ENCODE data around the gene GALNT14. TPM values are rescaled to one million over a fixed set of nuclear protein-coding genes. Genes with fewer than 3 reads are reported as not detected.

The GALNT14 gene
- total and polyA plus RNA-seq, 9 of the 15 experiments (the other 6 are each of a cell fraction or from before 2014, with no cell fraction given), result 0.11 TPM; not detected in 8

DNA sequence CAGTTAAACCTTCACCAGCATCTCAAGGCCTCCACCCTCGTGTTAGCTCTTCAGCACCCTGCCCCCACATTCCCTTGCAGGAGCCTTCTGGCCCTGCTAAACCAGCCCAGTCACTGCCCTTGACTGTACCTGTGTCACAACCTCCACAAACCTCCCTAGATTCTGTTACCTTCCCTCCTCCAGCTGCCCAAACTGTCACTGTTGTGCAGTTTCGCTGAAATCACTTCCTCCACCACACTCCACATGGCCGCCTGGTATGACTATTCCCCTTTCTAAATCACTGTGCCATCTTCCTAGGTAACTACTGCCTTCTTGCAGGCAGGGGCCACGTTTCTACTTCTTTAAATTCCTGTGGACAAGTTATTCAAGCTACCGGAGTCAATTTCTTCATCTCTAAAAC, 160.2 kb downstream of the GALNT14 start (continued):
- TF ChIP-seq ESRRB (CRISPR knock-in tag; IDR thresholded peaks at IDR 0.05; ENCODE audit: borderline replicate concordance) (no peak), ZNF780A (CRISPR knock-in tag; IDR thresholded peaks at IDR 0.05) (no peak)

DNA sequence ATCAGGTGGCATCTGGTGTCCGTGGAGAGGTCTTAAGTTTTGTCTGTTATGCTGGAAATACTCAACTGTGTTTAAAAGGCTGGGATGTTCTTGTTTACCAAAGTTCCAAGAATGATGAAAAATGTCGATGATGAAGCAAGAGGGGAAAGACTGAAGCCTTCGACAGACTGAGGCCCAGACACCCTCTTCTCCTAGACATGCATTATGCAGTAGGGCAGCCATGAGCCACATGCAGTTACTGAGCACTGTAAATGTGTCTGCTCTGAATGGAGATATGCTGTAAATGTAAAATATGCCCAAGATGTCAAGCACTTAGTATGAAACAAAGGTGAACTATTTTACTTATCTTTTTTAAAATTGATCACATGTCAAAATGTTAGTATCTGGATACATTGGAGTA, 163.1 kb downstream of the GALNT14 start:
- Histone ChIP-seq H4K20me1 (replicated peaks; ENCODE audit: control insufficient read depth, insufficient read depth, low read length) (no peaks in the 10 kb centered on the region), H3K36me3 (ENCODE audit: control insufficient read depth, insufficient read depth, low read length) (no peaks in the 10 kb centered on the region), H2AFZ (ENCODE audit: low read depth, low read length) (no peak overlapping the region), H3K27me3 (ENCODE audit: control insufficient read depth in 2 of 2, insufficient read depth in 2 of 2, low read length in 2 of 2) (peaks cover 4 to 48% of the 10 kb centered on the region in 2 experiments; a peak in 4 of 5 replicates), H3K4me2 (ENCODE audit: insufficient read depth, low read length) (no peak overlapping the region), H3K9me3 (replicated peaks; ENCODE audit: control insufficient read depth, insufficient read depth, low read depth, low read length) (no peaks in the 10 kb centered on the region), H3K27ac (ENCODE audit: extremely low read depth, low read depth, low read length) (no peak overlapping the region), H3K9ac (ENCODE audit: insufficient read depth in 1 of 2, low read depth in 2 of 2, low read length in 2 of 2) (no peak overlapping the region), H3K9me1 (ENCODE audit: control insufficient read depth, insufficient read depth, low read length) (no peaks in the 10 kb centered on the region), H3K4me3 (no peak overlapping the region), H3K4me1 (replicated peaks in 1 of 2; ENCODE audit: control insufficient read depth in 2 of 2, insufficient read depth in 2 of 2, low read length in 2 of 2) (no peaks in the 10 kb centered on the region), H3K79me2 (ENCODE audit: control insufficient read depth, insufficient read depth, low read length) (no peaks in the 10 kb centered on the region)
- in situ Hi-C loops (cut with MboI) (no loop called here), intact Hi-C loops (cut with micrococcal nuclease) (no loop called here)
- 0% methylated on average over 3 of the region's 3 CpGs for WGBS (ENCODE audit: insufficient coverage, low coverage, missing lambda C conversion rate)
- DNase-seq (ENCODE audit: extremely low read depth in 1 of 4, low spot score in 3 of 4) (no peak), FAIRE-seq (no peak), ATAC-seq (no peak)
- no peak for TF ChIP-seq TEAD1 (CRISPR knock-in tag; IDR thresholded peaks at IDR 0.05)
- TF ChIP-seq, protein P1, sequence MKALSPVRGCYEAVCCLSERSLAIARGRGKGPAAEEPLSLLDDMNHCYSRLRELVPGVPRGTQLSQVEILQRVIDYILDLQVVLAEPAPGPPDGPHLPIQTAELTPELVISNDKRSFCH (CRISPR knock-in tag; IDR thresholded peaks at IDR 0.05), result no peak
- TF ChIP-seq, protein P1 (tag; IDR thresholded peaks at IDR 0.05), result no peak
- no peak for TF ChIP-seq WHSC1 (IDR thresholded peaks at IDR 0.05; ENCODE audit: low read length)
- TF ChIP-seq, protein P2, sequence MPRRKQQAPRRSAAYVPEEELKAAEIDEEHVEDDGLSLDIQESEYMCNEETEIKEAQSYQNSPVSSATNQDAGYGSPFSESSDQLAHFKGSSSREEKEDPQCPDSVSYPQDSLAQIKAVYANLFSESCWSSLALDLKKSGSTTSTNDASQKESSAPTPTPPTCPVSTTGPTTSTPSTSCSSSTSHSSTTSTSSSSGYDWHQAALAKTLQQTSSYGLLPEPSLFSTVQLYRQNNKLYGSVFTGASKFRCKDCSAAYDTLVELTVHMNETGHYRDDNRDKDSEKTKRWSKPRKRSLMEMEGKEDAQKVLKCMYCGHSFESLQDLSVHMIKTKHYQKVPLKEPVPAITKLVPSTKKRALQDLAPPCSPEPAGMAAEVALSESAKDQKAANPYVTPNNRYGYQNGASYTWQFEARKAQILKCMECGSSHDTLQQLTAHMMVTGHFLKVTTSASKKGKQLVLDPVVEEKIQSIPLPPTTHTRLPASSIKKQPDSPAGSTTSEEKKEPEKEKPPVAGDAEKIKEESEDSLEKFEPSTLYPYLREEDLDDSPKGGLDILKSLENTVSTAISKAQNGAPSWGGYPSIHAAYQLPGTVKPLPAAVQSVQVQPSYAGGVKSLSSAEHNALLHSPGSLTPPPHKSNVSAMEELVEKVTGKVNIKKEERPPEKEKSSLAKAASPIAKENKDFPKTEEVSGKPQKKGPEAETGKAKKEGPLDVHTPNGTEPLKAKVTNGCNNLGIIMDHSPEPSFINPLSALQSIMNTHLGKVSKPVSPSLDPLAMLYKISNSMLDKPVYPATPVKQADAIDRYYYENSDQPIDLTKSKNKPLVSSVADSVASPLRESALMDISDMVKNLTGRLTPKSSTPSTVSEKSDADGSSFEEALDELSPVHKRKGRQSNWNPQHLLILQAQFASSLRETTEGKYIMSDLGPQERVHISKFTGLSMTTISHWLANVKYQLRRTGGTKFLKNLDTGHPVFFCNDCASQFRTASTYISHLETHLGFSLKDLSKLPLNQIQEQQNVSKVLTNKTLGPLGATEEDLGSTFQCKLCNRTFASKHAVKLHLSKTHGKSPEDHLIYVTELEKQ (CRISPR knock-in tag; IDR thresholded peaks at IDR 0.05), result no peak
- no peak for TF ChIP-seq HOXB6 (CRISPR knock-in tag; IDR thresholded peaks at IDR 0.05; ENCODE audit: borderline replicate concordance)
- TF ChIP-seq, protein P3, sequence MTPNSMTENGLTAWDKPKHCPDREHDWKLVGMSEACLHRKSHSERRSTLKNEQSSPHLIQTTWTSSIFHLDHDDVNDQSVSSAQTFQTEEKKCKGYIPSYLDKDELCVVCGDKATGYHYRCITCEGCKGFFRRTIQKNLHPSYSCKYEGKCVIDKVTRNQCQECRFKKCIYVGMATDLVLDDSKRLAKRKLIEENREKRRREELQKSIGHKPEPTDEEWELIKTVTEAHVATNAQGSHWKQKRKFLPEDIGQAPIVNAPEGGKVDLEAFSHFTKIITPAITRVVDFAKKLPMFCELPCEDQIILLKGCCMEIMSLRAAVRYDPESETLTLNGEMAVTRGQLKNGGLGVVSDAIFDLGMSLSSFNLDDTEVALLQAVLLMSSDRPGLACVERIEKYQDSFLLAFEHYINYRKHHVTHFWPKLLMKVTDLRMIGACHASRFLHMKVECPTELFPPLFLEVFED (CRISPR knock-in tag; conservative IDR thresholded peaks at IDR 0.05), result no peak
- TF ChIP-seq STAG1 (CRISPR knock-in tag; IDR thresholded peaks at IDR 0.05; ENCODE audit: borderline replicate concordance), result no peak
- no peak for TF ChIP-seq ZNF695 (CRISPR knock-in tag; IDR thresholded peaks at IDR 0.05)
- no peak for TF ChIP-seq NCOA2 (IDR thresholded peaks at IDR 0.05; ENCODE audit: partially characterized antibody in 2 of 2)
- no peak for TF ChIP-seq POLR2G (IDR thresholded peaks at IDR 0.05; ENCODE audit: low read depth, low read length)
- no peak for TF ChIP-seq RBM17 (IDR thresholded peaks at IDR 0.05; ENCODE audit: borderline replicate concordance, low read depth, low read length)
- TF ChIP-seq HDGF (IDR thresholded peaks at IDR 0.05), result no peak
- CTCF ChIA-PET (ENCODE audit: low intra/inter-chr PET ratio), result no interaction called here
- BruUV-seq (replicated peaks), result no TSS peak
- POLR2A ChIA-PET, result interaction anchor here (0.7 kb wide), 1 partner anchor 60 kb away, joined by 3 read pairs; no protein-coding TSS in a partner anchor
